ENCODE results near the gene ELL.

Gene ELL

GRCh38 chr19:18475004-18475453 is 46.8 kb downstream of the ELL start:
- ATAC-seq (replicated peaks), result peak; percentile 73
- peak overlapping the region; percentile 98 to 99 for H3K27ac Mint-ChIP-seq

DNA sequence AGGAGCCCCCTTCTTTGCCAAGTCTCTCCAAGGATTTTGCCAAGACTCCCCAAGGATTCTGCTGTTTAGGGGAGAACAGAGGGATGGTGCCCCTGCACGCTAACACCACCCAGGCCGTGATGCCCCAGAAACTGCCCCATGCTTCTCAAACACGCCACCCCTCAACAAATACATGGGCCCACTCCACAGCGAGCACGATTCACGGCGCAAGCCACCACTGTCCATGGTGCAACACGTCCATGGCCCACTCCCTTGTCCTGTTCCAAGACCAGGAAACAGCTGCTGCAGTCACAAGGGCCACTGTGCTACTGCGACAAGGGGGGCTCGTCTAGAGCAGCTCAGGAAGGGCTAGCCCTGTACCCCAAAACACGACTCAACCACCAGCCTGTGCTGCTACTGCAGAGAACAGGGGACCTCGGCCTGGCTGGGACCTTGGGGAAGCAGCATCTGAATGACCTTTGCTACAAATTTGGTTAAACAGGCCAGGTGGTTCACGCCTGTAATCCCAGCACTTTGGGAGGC is 47.4 kb downstream of the ELL start:
- no peak for ATAC-seq (replicated peaks)
- Mint-ChIP-seq H3K27ac (peak overlapping the region; percentile 98 to 99), H3K27me3 (no peaks in the 10 kb centered on the region), H3K4me3 (peak overlapping the region; percentile 86 to 88), H3K36me3 (ENCODE audit: insufficient read depth) (peaks cover 87% of the 10 kb centered on the region), H3K4me1 (ENCODE audit: low read depth in 2 of 2) (peaks cover 67 to 75% of the 10 kb centered on the region in 2 donors), H3K9me3 (no peaks in the 10 kb centered on the region)
- DNase-seq, result no peak

More at GRCh38 chr19:18475004-18475453, 46.8 kb downstream of the ELL start:
- Mint-ChIP-seq H3K36me3 (ENCODE audit: insufficient read depth) (peaks cover 87% of the 10 kb centered on the region), H3K27me3 (no peaks in the 10 kb centered on the region), H3K4me1 (ENCODE audit: low read depth in 2 of 2) (peaks cover 68 to 76% of the 10 kb centered on the region in 2 donors), H3K9me3 (no peaks in the 10 kb centered on the region), H3K4me3 (peak overlapping the region; percentile 86 to 88)
- peak; percentile 44 to 57 (median 48) for DNase-seq

DNA sequence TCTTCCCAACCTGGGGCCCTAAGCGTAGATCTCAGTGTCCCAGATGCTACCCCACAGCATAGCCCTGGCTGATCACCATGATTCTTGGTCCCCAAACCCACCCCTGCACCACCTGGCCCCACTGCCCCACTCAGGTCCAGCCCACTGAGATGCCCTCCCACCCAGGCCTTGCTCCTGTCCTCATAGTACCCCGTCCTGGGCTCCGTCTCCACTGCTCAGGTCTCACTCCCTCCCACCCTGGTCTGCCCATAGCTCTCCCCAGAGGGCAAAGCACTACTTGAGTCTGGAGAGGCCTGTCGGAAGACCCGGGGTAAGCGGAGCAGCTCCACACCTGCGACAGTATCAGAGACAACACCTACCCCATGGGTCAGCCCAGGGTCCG is 48.2 kb downstream of the ELL start:
- peak overlapping the region; percentile 86 to 88 for H3K4me3 Mint-ChIP-seq
- peak overlapping the region; percentile 98 to 99 for H3K27ac Mint-ChIP-seq
- H3K9me3 Mint-ChIP-seq, result no peaks in the 10 kb centered on the region
- ATAC-seq (replicated peaks) (no peak), DNase-seq (no peak)
- no peaks in the 10 kb centered on the region for H3K27me3 Mint-ChIP-seq
- peaks cover 90% of the 10 kb centered on the region for H3K36me3 Mint-ChIP-seq (ENCODE audit: insufficient read depth)
- H3K4me1 Mint-ChIP-seq (ENCODE audit: low read depth in 2 of 2), result peaks cover 66 to 71% of the 10 kb centered on the region in 2 donors

DNA sequence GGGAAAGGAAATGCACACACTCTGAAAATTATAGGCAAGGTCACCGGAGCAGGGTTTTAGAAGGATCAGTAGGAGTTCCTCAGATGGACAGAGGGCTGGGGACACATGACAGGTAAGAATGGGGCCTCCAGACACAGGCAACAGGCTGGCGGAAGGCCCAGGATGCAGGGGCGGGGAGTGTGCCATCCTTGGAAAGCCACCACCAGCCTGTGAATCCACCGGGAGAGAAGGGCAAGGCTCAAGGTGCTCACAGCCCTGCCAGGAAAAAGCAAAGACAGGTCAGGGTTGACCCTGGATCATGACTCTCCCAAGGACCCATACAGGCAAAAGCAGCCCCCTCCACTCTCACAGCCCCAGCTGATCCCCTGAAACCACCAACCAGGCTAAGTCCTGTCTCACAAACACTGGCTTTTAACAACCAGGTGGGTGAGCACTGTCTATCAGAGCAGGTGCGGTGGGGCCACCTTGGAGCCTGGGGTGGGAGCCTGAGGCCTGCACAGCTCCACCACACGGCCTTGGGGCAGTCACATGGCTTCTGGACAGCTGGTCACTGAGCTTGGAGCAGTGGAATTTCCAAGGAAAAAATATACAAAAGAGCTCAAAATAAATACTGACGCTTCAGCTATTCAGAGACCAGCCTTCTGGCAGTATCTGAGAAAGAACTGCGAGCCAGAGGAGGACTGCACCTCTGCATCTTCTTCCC is 48.7 kb downstream of the ELL start:
- peak overlapping the region; percentile 98 to 99 for H3K27ac Mint-ChIP-seq
- peaks cover 64 to 70% of the 10 kb centered on the region in 2 donors for H3K4me1 Mint-ChIP-seq (ENCODE audit: low read depth in 2 of 2)
- H3K36me3 Mint-ChIP-seq (ENCODE audit: insufficient read depth), result peaks cover 90% of the 10 kb centered on the region
- DNase-seq (no peak), ATAC-seq (replicated peaks) (no peak)
- H3K4me3 Mint-ChIP-seq, result peak overlapping the region; percentile 86 to 88
- no peaks in the 10 kb centered on the region for H3K27me3 Mint-ChIP-seq
- no peaks in the 10 kb centered on the region for H3K9me3 Mint-ChIP-seq

- Mint-ChIP-seq H3K36me3 (ENCODE audit: insufficient read depth) (peaks cover 93% of the 10 kb centered on the region), H3K27me3 (no peaks in the 10 kb centered on the region), H3K4me1 (ENCODE audit: low read depth in 2 of 2) (peaks cover 51 to 56% of the 10 kb centered on the region in 2 donors), H3K4me3 (no peak overlapping the region), H3K9me3 (no peaks in the 10 kb centered on the region), H3K27ac (peak overlapping the region; percentile 76 to 87)
- ATAC-seq (replicated peaks) (no peak), DNase-seq (no peak)
Observed at GRCh38 chr19:18470787-18471186, 51.1 kb downstream of the ELL start.

GRCh38 chr19:18469069-18469846 is 52.6 kb downstream of the ELL start:
- Mint-ChIP-seq H3K36me3 (ENCODE audit: insufficient read depth) (peaks cover 93% of the 10 kb centered on the region), H3K4me3 (peak overlapping the region in 1 of 2 donors; percentile 63), H3K27me3 (no peaks in the 10 kb centered on the region), H3K4me1 (ENCODE audit: low read depth in 2 of 2) (peaks cover 45 to 47% of the 10 kb centered on the region in 2 donors), H3K9me3 (no peaks in the 10 kb centered on the region), H3K27ac (peak overlapping the region; percentile 41 to 76)
- ATAC-seq (replicated peaks) (peak; percentile 45), DNase-seq (peak; percentile 50 to 55 (median 53))

GRCh38 chr19:18468517-18468916 is 53.4 kb downstream of the ELL start:
- DNase-seq (no peak), ATAC-seq (replicated peaks) (no peak)
- Mint-ChIP-seq H3K4me1 (ENCODE audit: low read depth in 2 of 2) (peaks cover 38 to 41% of the 10 kb centered on the region in 2 donors), H3K9me3 (no peaks in the 10 kb centered on the region), H3K27me3 (no peaks in the 10 kb centered on the region), H3K36me3 (ENCODE audit: insufficient read depth) (peaks cover 91% of the 10 kb centered on the region), H3K27ac (peak overlapping the region; percentile 76 to 91), H3K4me3 (no peak overlapping the region)

- no peak overlapping the region for H3K4me3 Mint-ChIP-seq
- ATAC-seq (replicated peaks) (no peak), DNase-seq (no peak)
- peaks cover 37% of the 10 kb centered on the region in 2 donors for H3K4me1 Mint-ChIP-seq (ENCODE audit: low read depth in 2 of 2)
- no peaks in the 10 kb centered on the region for H3K9me3 Mint-ChIP-seq
- H3K27me3 Mint-ChIP-seq, result no peaks in the 10 kb centered on the region
- peaks cover 92% of the 10 kb centered on the region for H3K36me3 Mint-ChIP-seq (ENCODE audit: insufficient read depth)
- peak overlapping the region; percentile 76 to 91 for H3K27ac Mint-ChIP-seq
Observed at GRCh38 chr19:18467978-18468377, 53.9 kb downstream of the ELL start.

DNA sequence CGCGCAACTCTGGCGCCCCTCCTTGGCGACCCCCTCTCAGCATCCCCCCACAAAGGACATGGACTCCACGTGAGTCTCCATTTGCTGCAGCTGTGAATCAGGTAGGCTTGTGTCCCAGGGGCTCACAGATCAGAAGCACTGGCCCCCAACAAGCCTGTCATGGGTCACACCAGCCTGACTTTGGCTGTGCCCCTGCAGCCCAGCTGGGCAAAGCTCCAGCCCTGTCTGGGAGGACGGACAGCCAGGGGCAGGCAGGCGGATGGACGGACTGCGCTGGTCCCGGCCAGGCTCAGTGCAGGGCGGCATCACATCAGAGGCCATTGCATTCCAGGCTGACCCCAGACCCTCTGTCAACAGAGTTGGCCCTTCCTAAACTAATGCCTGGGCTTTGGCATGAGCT is 55.5 kb downstream of the ELL start:
- H3K9me3 Mint-ChIP-seq, result no peaks in the 10 kb centered on the region
- peaks cover 95% of the 10 kb centered on the region for H3K36me3 Mint-ChIP-seq (ENCODE audit: insufficient read depth)
- H3K4me1 Mint-ChIP-seq (ENCODE audit: low read depth in 2 of 2), result peaks cover 41 to 42% of the 10 kb centered on the region in 2 donors
- H3K27ac Mint-ChIP-seq, result peak overlapping the region in 1 of 2 donors; percentile 17
- H3K27me3 Mint-ChIP-seq, result no peaks in the 10 kb centered on the region
- H3K4me3 Mint-ChIP-seq, result peak overlapping the region in 1 of 2 donors; percentile 12
- DNase-seq, result no peak
- ATAC-seq (replicated peaks), result no peak

- H3K4me1 Mint-ChIP-seq (ENCODE audit: low read depth in 2 of 2), result peaks cover 41 to 43% of the 10 kb centered on the region in 2 donors
- peak overlapping the region in 1 of 2 donors; percentile 17 for H3K27ac Mint-ChIP-seq
Observed at GRCh38 chr19:18465964-18466339, 55.9 kb downstream of the ELL start.

DNA sequence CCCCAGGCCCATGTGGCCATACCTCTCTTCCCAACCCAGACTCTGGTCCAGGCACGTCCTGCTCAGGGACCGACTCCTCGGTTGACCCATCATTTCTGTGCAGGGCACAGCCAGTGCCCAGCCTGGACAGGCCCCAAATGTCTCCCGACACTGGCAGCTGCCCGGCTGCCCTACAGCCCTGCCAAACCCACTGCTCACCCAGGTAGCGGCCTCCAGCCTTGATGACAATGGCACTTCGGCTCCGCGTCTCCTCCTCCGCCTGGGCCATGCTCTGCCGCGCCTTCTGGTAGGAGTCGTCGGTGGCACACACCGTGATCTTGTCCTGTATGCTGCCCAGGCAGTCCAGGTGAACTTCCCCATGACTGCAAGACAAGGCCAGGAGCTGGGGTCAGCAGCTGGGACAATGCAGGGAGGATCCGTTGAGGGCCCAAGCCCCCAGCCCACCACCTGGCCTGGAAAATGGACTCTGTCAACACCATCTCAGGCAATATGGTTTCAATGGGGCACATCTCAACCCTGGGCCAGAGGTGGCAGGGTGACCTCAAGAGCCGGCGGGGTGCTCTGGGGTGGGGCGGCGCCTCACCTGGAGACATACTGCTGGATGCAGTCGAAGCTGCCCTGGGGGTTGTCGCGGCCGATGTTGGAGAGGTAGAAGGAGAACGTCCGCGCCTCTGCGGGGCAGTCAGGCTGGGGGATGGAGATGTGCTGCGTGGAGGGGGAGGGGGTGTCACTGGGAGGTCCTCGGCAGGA is 56.5 kb downstream of the ELL start:
- no peak for ATAC-seq (replicated peaks)
- peak overlapping the region in 1 of 2 donors; percentile 91 for H3K27ac Mint-ChIP-seq
- H3K4me3 Mint-ChIP-seq, result peak overlapping the region in 1 of 2 donors; percentile 52

More at GRCh38 chr19:18465964-18466339, 55.9 kb downstream of the ELL start:
- Mint-ChIP-seq H3K9me3 (no peaks in the 10 kb centered on the region), H3K27me3 (no peaks in the 10 kb centered on the region), H3K36me3 (ENCODE audit: insufficient read depth) (peaks cover 95% of the 10 kb centered on the region), H3K4me3 (peak overlapping the region in 1 of 2 donors; percentile 12)
- ATAC-seq (replicated peaks), result no peak
- no peak for DNase-seq

GRCh38 chr19:18464646-18465045 is 57.2 kb downstream of the ELL start:
- DNase-seq (no peak), ATAC-seq (replicated peaks) (no peak)
- Mint-ChIP-seq H3K9me3 (no peaks in the 10 kb centered on the region), H3K27ac (peak overlapping the region in 1 of 2 donors; percentile 91), H3K36me3 (ENCODE audit: insufficient read depth) (peaks cover 95% of the 10 kb centered on the region), H3K4me1 (ENCODE audit: low read depth in 2 of 2) (peaks cover 29 to 34% of the 10 kb centered on the region in 2 donors), H3K4me3 (peak overlapping the region in 1 of 2 donors; percentile 52), H3K27me3 (no peaks in the 10 kb centered on the region)

More for the DNA sequence above, 56.5 kb downstream of the ELL start:
- no peaks in the 10 kb centered on the region for H3K9me3 Mint-ChIP-seq
- no peaks in the 10 kb centered on the region for H3K27me3 Mint-ChIP-seq
- no peak for DNase-seq
- peaks cover 96% of the 10 kb centered on the region for H3K36me3 Mint-ChIP-seq (ENCODE audit: insufficient read depth)
- H3K4me1 Mint-ChIP-seq (ENCODE audit: low read depth in 2 of 2), result peaks cover 37 to 42% of the 10 kb centered on the region in 2 donors

- Mint-ChIP-seq H3K36me3 (ENCODE audit: insufficient read depth) (peaks cover 96% of the 10 kb centered on the region), H3K27me3 (no peaks in the 10 kb centered on the region), H3K4me1 (ENCODE audit: low read depth in 2 of 2) (peaks cover 15 to 21% of the 10 kb centered on the region in 2 donors), H3K4me3 (peak overlapping the region in 1 of 2 donors; percentile 19), H3K27ac (peak overlapping the region in 1 of 2 donors; percentile 85), H3K9me3 (no peaks in the 10 kb centered on the region)
- ATAC-seq (replicated peaks) (no peak), DNase-seq (no peak)
Observed at GRCh38 chr19:18461471-18461870, 60.4 kb downstream of the ELL start.
